ENCODE data around the gene CEND1.

Gene CEND1

DNA sequence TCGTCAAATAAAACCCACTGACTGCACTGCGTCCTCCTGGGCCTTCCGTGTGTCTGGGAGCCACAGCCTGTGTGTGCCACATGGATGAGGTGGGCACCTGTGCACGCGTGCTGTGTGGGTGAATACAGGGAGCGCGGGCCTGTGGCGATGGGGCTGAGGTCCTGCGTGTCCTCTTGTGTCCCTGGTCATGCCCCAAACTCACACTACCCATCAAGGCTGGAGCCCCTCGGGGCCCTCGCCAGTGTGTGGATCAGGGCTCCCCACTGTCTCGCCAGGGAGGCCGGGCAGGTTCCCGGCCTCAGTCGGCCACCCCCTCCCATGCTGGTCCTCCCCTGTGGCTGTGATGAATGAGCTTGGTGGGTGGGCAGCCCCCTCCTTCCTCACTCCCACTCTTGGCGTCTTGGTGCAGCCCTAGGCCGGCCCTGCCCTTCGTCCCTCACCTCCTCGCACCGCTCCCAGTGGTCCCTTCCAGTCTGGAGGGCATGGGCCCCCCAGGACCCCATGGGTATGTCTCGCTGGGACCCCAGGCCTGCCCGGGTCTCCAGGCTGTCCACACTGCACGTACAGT lies 42.2 kb upstream of the CEND1 start:
- no peak for ATAC-seq (replicated peaks; ENCODE audit: extremely low read depth, poor library complexity, severe bottlenecking)
- Mint-ChIP-seq H3K9me3 (no peaks in the 10 kb centered on the region), H3K4me1 (peaks cover 16% of the 10 kb centered on the region), H3K27ac (ENCODE audit: low read depth) (no peak overlapping the region), H3K36me3 (ENCODE audit: insufficient read depth) (no peaks in the 10 kb centered on the region), H3K27me3 (peaks cover 31% of the 10 kb centered on the region), H3K4me3 (peak overlapping the region; percentile 73)
- no peak for DNase-seq (ENCODE audit: low spot score in 2 of 2)

DNA sequence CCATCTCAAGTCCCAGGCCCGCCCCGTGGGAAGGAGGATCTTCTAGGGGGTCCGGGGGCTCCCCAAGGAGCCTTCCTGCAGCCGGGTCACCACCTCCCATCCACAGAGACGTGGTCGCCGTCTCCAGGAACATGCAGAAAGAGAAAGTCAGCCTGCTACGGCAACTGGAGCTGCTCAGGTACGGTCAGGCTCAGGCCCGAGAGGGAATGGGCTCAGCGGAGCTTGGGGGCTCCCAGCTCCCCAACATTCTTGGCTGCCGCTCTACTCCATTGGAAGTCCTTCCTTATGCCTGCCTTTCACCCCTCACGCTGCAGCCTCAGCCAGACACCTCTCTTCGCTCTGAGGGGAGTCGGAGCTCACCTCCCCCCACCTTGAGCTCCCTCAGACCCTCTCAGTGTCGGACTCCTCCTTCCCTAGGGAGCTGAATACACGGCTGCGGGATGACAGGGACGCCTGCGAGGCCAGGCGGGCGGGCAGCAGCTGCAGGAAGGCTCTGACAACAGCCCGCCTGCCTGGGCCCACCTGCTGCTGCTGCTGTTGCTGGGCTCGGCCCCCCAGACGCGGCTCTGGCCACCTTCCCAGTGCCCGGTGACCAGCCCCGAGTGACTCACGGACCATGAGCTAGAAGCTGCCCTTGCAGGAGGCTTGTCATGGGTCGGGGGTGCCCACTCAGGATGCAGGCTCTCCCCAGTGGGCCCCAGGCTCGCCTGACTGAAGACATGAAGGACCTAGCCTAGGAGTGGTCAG lies 41.4 kb upstream of the CEND1 start:
- peaks cover 16% of the 10 kb centered on the region for H3K4me1 Mint-ChIP-seq
- H3K27ac Mint-ChIP-seq (ENCODE audit: low read depth), result no peak overlapping the region
- peaks cover 2% of the 10 kb centered on the region for H3K36me3 Mint-ChIP-seq (ENCODE audit: insufficient read depth)
- peaks cover 31% of the 10 kb centered on the region for H3K27me3 Mint-ChIP-seq
- DNase-seq (ENCODE audit: low spot score in 2 of 2), result no peak
- no peaks in the 10 kb centered on the region for H3K9me3 Mint-ChIP-seq
- no peak for ATAC-seq (replicated peaks; ENCODE audit: extremely low read depth, poor library complexity, severe bottlenecking)
- H3K4me3 Mint-ChIP-seq, result peak overlapping the region; percentile 73

DNA sequence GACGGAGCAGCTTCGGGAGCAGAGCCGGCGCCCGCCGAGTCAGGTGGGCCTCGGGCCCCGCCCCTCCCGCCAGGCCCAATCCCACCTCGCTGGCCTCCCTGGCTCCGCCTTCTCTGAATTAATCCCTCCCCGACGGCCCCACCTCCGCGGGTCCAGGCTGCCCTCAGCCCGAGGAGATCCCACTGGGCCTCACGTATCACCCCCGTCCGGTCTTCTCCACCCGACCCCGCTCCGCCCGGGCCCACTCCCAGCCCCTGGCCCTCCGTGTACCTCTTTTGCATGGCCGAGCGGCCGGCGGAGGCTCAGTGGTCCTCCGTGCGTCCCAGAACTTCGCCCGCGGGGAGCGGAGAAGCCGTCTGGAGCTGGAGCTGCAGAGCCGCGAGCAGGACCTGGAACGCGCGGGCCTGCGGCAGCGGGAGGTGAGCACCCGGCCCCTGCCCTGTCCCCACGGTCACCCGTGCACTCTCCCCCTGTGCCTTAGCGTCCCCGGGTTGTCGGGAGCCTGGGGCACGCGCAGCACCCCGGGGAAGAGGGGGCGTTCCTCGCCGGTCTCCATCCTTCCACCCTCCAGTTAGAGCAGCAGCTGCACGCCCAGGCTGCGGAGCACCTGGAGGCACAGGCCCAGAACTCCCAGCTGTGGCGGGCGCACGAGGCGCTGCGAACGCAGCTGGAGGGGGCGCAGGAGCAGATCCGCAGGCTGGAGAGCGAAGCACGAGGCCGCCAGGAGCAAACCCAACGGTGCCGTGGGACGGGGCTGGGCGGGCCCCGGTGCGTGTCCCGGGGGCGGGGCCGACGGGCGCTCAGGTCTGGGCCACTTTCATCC lies 40.6 kb upstream of the CEND1 start:
- no peaks in the 10 kb centered on the region for H3K9me3 Mint-ChIP-seq
- peaks cover 16% of the 10 kb centered on the region for H3K4me1 Mint-ChIP-seq
- no peak overlapping the region for H3K27ac Mint-ChIP-seq (ENCODE audit: low read depth)
- ATAC-seq (replicated peaks; ENCODE audit: extremely low read depth, poor library complexity, severe bottlenecking) (peak; percentile 50), DNase-seq (ENCODE audit: low spot score in 2 of 2) (peak; percentile 39 to 44)
- peak overlapping the region; percentile 73 for H3K4me3 Mint-ChIP-seq
- peaks cover 31% of the 10 kb centered on the region for H3K27me3 Mint-ChIP-seq
- peaks cover 3% of the 10 kb centered on the region for H3K36me3 Mint-ChIP-seq (ENCODE audit: insufficient read depth)

DNA sequence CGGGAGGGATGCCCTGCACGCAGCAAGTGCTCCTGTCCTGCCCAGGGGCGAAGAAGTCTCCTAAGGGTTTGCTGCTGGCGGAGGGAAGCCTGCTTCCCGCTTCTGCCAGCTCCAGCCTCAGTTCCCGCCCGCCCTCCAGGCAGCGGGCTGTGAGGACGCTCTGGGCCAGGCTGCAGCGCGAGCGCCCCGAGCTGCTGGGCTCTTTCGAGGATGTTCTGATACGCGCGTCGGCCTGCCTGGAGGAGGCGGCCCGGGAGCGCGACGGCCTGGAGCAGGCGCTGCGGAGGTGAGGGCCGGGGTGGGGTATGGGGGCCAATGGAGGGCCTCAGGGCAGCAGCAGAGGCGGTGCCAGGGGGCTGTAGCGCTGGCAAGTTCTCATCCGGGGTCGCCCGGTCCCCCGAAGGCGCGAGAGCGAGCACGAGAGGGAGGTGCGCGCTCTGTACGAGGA lies 40.0 kb upstream of the CEND1 start:
- Mint-ChIP-seq H3K4me1 (peaks cover 16% of the 10 kb centered on the region), H3K9me3 (no peaks in the 10 kb centered on the region), H3K27ac (ENCODE audit: low read depth) (no peak overlapping the region), H3K36me3 (ENCODE audit: insufficient read depth) (peaks cover 4% of the 10 kb centered on the region), H3K27me3 (peaks cover 31% of the 10 kb centered on the region), H3K4me3 (peak overlapping the region; percentile 73)
- DNase-seq (ENCODE audit: low spot score in 2 of 2) (no peak), ATAC-seq (replicated peaks; ENCODE audit: extremely low read depth, poor library complexity, severe bottlenecking) (peak; percentile 3)

DNA sequence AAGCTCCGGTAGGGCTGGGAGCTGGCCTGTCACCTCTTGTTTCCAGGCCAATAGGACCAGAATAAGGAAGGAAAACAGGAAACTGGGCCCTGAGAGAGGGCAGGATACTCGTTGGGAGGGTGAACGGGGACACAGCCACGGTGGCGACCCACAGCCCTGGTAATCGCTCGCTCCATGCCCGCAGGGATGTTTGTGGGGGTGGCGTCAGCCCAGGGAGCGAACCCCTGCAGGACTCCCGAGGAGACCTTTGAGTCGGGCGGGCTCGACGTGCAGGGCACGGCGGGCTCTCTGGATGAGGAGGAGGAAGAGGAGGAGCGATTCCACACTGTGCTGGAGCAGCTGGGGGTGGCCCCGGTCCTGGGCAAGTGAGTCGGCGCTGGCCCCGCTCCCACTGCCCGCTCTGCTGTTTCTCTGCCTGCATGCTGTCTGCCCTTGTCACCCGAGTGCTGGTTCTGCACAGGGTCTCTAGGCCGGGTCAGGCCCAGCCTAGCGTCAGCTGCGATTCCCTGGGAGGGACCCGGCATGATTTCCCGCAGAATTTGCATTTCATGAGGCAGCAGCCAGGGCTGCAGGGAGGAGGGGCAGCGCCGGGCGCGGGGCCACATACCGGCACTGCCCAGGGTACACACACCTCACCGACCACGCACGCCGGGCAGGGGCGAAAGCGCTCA lies 39.4 kb upstream of the CEND1 start:
- H3K27me3 Mint-ChIP-seq, result peaks cover 31% of the 10 kb centered on the region
- H3K36me3 Mint-ChIP-seq (ENCODE audit: insufficient read depth), result peaks cover 7% of the 10 kb centered on the region
- ATAC-seq (replicated peaks; ENCODE audit: extremely low read depth, poor library complexity, severe bottlenecking) (no peak), DNase-seq (ENCODE audit: low spot score in 2 of 2) (no peak)
- H3K9me3 Mint-ChIP-seq, result no peaks in the 10 kb centered on the region
- peak overlapping the region; percentile 73 for H3K4me3 Mint-ChIP-seq
- peaks cover 16% of the 10 kb centered on the region for H3K4me1 Mint-ChIP-seq
- H3K27ac Mint-ChIP-seq (ENCODE audit: low read depth), result no peak overlapping the region

DNA sequence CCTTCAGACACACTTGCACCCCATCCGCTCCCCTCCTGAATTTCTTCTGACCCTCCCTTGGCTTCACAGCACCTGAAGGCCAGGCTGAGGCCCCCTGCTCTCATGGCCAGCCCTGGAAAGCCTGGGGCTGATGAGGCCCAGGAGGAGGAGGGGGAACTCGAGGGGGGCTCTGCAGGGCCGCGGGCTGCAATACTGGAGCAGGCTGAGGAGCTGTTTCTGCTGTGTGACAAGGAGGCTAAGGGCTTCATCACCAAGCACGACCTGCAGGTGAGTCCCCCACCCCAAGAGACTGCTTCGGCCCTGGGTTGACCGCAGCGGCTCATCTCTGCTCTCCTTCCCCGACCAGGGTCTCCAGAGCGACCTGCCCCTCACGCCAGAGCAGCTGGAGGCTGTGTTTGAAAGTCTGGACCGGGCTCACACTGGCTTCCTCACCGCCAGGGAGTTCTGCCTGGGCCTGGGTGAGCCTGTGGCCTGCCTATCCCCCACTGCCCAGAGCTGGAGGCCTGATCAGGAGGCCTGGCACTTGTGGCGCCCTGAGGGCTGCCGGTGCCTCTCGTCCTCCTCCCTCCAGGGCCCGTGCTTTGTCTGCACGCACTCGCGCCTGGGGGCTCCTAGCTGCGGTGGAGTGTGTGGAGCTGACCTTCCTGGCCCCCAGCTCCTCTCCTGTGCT lies 38.8 kb upstream of the CEND1 start:
- peaks cover 11% of the 10 kb centered on the region for H3K36me3 Mint-ChIP-seq (ENCODE audit: insufficient read depth)
- ATAC-seq (replicated peaks; ENCODE audit: extremely low read depth, poor library complexity, severe bottlenecking), result no peak
- H3K4me1 Mint-ChIP-seq, result peaks cover 16% of the 10 kb centered on the region
- no peak for DNase-seq (ENCODE audit: low spot score in 2 of 2)
- H3K27me3 Mint-ChIP-seq, result peaks cover 31% of the 10 kb centered on the region
- H3K4me3 Mint-ChIP-seq, result peak overlapping the region; percentile 73
- no peaks in the 10 kb centered on the region for H3K9me3 Mint-ChIP-seq
- no peak overlapping the region for H3K27ac Mint-ChIP-seq (ENCODE audit: low read depth)

DNA sequence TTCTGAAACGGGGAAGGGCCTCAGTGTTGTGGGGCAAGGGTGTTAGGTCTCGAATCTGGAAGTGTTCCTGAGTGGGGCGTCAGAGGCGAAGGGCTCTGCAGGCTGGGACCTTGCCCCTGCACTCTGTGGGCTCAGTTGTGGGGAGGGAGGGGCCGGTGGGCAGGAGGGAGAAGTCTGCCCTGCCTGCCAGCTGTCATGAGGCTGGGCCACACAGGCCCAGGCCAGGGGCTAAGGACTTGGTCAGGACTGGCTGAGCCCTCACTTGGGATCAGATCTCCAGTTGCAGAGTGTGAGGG lies 38.0 kb upstream of the CEND1 start, which contains the start of gene CRACR2B:
Gene CRACR2B (plus strand): TSS at position 23 of the 296 bp plus-strand sequence. CDS start 689 bp downstream, outside the sequence.
- peak within 1 kb of the TSS; percentile 73 for H3K4me3 Mint-ChIP-seq
- H3K9me3 Mint-ChIP-seq, result no peaks in the 10 kb centered on the region
- H3K27ac Mint-ChIP-seq (ENCODE audit: low read depth), result no peak within 1 kb of the TSS
- peaks cover 31% of the 10 kb centered on the region for H3K27me3 Mint-ChIP-seq
- peaks cover 13% of the 10 kb centered on the region for H3K36me3 Mint-ChIP-seq (ENCODE audit: insufficient read depth)
- peaks cover 16% of the 10 kb centered on the region for H3K4me1 Mint-ChIP-seq
- no peak for ATAC-seq (replicated peaks; ENCODE audit: extremely low read depth, poor library complexity, severe bottlenecking)
- no peak for DNase-seq (ENCODE audit: low spot score in 2 of 2)

DNA sequence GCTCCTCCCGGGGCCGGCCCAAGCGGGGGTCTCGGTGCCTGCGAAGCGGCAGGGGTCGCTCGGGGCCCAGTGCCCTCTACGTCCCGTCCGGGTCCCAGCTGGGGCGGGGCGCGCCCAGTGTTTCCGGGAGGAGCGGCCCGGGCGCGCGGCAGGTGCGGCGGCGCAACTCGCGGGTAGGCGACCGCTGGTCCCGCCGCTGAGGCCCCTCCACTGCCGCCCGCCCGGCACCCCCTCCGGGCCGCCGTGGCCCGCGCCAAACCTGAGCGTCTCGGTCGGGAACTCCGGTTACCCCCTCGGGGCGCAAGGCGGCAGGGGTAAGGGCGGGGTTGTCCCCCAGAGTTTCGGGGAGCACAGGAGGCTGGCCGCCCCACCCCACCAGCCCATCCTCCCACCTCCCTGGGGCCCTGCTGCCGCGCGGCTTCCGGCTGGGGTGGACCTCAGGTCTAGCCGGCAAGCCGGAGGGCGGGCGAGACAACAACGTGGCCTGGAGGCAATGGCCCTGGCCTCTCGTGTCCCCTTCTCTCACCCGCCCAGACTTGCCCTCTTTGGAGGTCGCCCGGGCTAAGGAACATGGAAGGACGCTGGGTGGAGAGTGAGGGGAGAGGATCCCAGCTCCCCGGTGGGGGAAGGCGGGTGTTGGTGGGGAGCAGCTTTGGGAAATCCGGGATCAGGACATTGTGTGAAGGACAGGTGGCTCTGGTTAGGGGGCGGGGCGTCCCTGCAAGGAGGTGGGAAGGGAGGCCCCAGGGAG lies 37.4 kb upstream of the CEND1 start:
- ATAC-seq (replicated peaks; ENCODE audit: extremely low read depth, poor library complexity, severe bottlenecking) (no peak), DNase-seq (ENCODE audit: low spot score in 2 of 2) (no peak)
- H3K4me3 Mint-ChIP-seq, result peak overlapping the region; percentile 73
- H3K9me3 Mint-ChIP-seq, result no peaks in the 10 kb centered on the region
- no peak overlapping the region for H3K27ac Mint-ChIP-seq (ENCODE audit: low read depth)
- H3K27me3 Mint-ChIP-seq, result peaks cover 31% of the 10 kb centered on the region
- peaks cover 17% of the 10 kb centered on the region for H3K4me1 Mint-ChIP-seq
- peaks cover 16% of the 10 kb centered on the region for H3K36me3 Mint-ChIP-seq (ENCODE audit: insufficient read depth)

DNA sequence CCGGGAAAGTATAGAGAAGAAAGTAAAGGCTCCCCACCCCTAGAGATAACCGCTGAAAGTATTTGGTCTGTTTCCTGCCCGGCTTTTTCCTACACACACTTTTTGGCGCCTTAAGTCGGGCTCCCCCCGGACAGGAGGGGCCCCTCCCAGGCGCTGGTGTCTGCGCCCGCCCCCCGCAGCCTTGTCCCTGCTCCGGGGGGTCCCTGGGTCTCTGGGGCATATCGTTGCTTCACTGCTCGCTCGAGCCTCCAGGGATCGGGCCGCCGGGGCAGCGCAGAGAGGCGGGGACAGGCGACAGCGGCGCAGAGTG lies 36.9 kb upstream of the CEND1 start:
- Mint-ChIP-seq H3K36me3 (ENCODE audit: insufficient read depth) (peaks cover 19% of the 10 kb centered on the region), H3K4me3 (peak overlapping the region; percentile 65), H3K27ac (ENCODE audit: low read depth) (no peak overlapping the region), H3K4me1 (peaks cover 23% of the 10 kb centered on the region), H3K27me3 (peaks cover 29% of the 10 kb centered on the region), H3K9me3 (no peaks in the 10 kb centered on the region)
- no peak for DNase-seq (ENCODE audit: low spot score in 2 of 2)
- no peak for ATAC-seq (replicated peaks; ENCODE audit: extremely low read depth, poor library complexity, severe bottlenecking)

DNA sequence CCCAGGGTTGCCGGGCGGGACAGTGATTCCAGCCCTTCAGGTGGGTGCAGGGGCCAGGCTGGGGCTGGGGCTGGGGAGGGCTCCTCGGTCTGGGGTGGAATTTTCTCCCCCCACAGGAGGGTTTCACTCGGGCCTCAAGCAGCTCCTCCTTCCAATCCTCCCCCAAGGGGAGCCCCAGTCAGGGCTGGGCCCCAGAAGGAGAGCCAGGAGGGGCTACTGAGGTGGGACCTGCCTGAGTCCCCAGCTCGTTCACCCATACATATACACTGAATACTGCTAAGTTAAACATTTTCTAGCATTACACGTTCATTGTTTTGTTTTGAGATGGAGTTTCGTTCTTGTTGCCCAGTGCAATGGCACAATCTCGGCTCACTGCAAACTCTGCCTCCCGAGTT lies 36.3 kb upstream of the CEND1 start:
- H3K36me3 Mint-ChIP-seq (ENCODE audit: insufficient read depth), result peaks cover 19% of the 10 kb centered on the region
- DNase-seq (ENCODE audit: low spot score in 2 of 2) (no peak), ATAC-seq (replicated peaks; ENCODE audit: extremely low read depth, poor library complexity, severe bottlenecking) (no peak)
- no peak overlapping the region for H3K27ac Mint-ChIP-seq (ENCODE audit: low read depth)
- H3K27me3 Mint-ChIP-seq, result peaks cover 24% of the 10 kb centered on the region
- H3K9me3 Mint-ChIP-seq, result no peaks in the 10 kb centered on the region
- peaks cover 26% of the 10 kb centered on the region for H3K4me1 Mint-ChIP-seq
- H3K4me3 Mint-ChIP-seq, result peak overlapping the region; percentile 65

DNA sequence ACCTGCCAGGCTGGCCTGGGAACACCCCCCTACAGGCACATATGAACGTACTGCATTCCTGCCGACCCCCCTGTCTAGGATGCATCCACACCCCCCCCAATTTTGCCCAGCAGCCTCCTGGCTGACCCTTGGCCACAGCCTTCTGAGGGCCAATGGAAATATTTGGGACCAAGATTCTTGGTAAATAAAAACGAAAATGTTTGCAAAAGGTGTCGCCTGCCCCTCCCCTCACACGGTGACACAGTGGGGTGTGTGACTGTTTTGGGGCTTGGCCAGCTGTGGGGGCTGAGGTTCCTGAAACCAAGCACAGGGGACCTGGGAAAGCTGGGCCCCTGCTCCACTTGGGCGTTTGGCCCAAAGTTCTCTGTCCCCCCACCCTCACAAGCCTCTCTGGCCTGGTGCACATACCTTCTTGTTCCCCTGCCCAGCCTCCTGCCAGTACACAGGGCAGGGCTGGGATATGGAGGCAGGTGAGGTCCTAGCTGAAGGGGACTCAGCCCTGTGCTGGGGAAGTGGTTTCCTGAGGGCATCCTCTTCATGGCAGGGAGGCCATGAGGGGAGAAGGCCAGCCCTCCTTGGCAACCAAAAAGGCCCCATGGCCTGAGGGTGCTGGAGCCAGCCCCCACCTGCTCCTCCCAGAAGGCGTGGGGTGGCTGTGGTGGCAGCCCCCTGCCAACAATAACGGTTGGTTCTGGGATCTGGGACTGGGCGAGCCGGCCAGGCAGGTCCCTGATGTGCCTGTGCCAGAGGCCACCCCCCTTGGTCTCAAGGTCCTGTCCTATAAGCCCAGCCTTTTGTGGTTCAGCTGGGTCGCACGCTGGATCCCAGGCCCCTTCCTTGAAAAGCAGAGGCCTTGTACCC lies 35.7 kb upstream of the CEND1 start:
- DNase-seq (ENCODE audit: low spot score in 2 of 2) (no peak), ATAC-seq (replicated peaks; ENCODE audit: extremely low read depth, poor library complexity, severe bottlenecking) (no peak)
- Mint-ChIP-seq H3K36me3 (ENCODE audit: insufficient read depth) (peaks cover 19% of the 10 kb centered on the region), H3K4me1 (peaks cover 33% of the 10 kb centered on the region), H3K9me3 (no peaks in the 10 kb centered on the region), H3K4me3 (peak overlapping the region; percentile 18), H3K27me3 (peaks cover 24% of the 10 kb centered on the region), H3K27ac (ENCODE audit: low read depth) (no peak overlapping the region)

Measured in central memory CD8-positive, alpha-beta T cell (primary cell).